CD4-positive, alpha-beta T cell (primary cell): ENCODE measurements around the gene RASSF8. TPM values are rescaled to one million over a fixed set of nuclear protein-coding genes. Genes with fewer than 3 reads are reported as not detected.

Experiments used
- ATAC-seq: fragments of 200-7000 bp; cut with Tn5 transposase; one replicate; pipeline ENCODE4 v1.10.0; 2022; ENCODE audit warnings: mild to moderate bottlenecking; ENCODE audit not compliant: poor library complexity
- CTCF ChIA-PET: fragments of 350-600 bp; sonication (Branson Sonifier 250); formaldehyde crosslinking; loops from one replicate; lab custom pipeline; 2021; ENCODE audit warnings: antibody characterized with exemption, inconsistent platforms; lab: Charles Lee
- POLR2A ChIA-PET: fragments of 350-600 bp; sonication (Branson Sonifier 250); formaldehyde crosslinking; loops from one replicate; lab custom pipeline; 2021; ENCODE audit warnings: antibody characterized with exemption, inconsistent platforms; lab: Charles Lee
- DNase-seq, 14 experiments: peaks; one replicate each; pipeline ENCODE4 v3.0.0-alpha.2; 2013 to 2020; ENCODE audit warnings: mixed read lengths in 2 of 14
- H3K27ac ChIP-seq, 2 donors: one replicate each; pipeline versions ENCODE4 v1.5.1 to v1.7.0; 2013; ENCODE audit warnings: low read length in 2 of 2, low read depth in 1 of 2, mild to moderate bottlenecking in 1 of 2
- H3K27me3 ChIP-seq, 2 experiments: 1 replicate in 1 of 2; 2 replicates in 1 of 2; pipeline versions ENCODE4 v1.6.1 to v1.7.0; 2013; ENCODE audit warnings: low read length in 2 of 2, control low read depth in 1 of 2, mild to moderate bottlenecking in 1 of 2, moderate library complexity in 1 of 2; ENCODE audit not compliant: insufficient read depth in 2 of 2, control insufficient read depth in 1 of 2
- H3K36me3 ChIP-seq: one replicate; pipeline ENCODE4 v1.6.1; 2013; ENCODE audit warnings: low read length, control low read depth; ENCODE audit not compliant: insufficient read depth
- H3K4me1 ChIP-seq: one replicate; pipeline ENCODE4 v1.6.1; 2013; ENCODE audit warnings: low read length, control low read depth; ENCODE audit not compliant: insufficient read depth
- H3K4me3 ChIP-seq: one replicate; pipeline ENCODE4 v1.5.1; 2013; ENCODE audit warnings: mild to moderate bottlenecking, low read length, moderate library complexity
- H3K9me3 ChIP-seq, 2 experiments: 1 replicate in 1 of 2; 2 replicates in 1 of 2; pipeline versions ENCODE4 v1.6.1 to v1.7.0; 2013; ENCODE audit warnings: low read length in 2 of 2, mild to moderate bottlenecking in 2 of 2, control low read depth in 1 of 2, moderate library complexity in 1 of 2; ENCODE audit not compliant: control insufficient read depth in 1 of 2, insufficient read depth in 1 of 2
- H3K27ac Mint-ChIP-seq: one replicate; pipeline ENCODE4 v1.8.0; 2020; ENCODE audit warnings: mixed read lengths
- H3K27me3 Mint-ChIP-seq: one replicate; pipeline ENCODE4 v1.8.0; 2021; ENCODE audit warnings: mixed read lengths
- H3K36me3 Mint-ChIP-seq: one replicate; pipeline ENCODE4 v1.8.0; 2021; ENCODE audit warnings: low read depth, mixed read lengths
- H3K4me1 Mint-ChIP-seq: one replicate; pipeline ENCODE4 v1.8.0; 2021; ENCODE audit warnings: low read depth, mixed read lengths
- H3K4me3 Mint-ChIP-seq: one replicate; pipeline ENCODE4 v1.8.0; 2020; ENCODE audit warnings: mild to moderate bottlenecking, mixed read lengths
- H3K9me3 Mint-ChIP-seq: one replicate; pipeline ENCODE4 v1.8.0; 2020; ENCODE audit warnings: mixed read lengths
- intact Hi-C, 2 experiments: fragments of 100-400 bp; cut with DNase I in 1 of 2; cut with micrococcal nuclease in 1 of 2; formaldehyde crosslinking; loops; one replicate each; pipeline versions ENCODE4 v1.15.1 to v1.9.0; 2023 to 2025; cut with DNase I, micrococcal nuclease
- total RNA-seq, 174 experiments: library from RNA in 2 of 174; stranded (reverse) in 2 of 174; gene quantifications; one replicate each; pipeline ENCODE4 v1.2.3 and lab custom pipeline; 2021 to 2026
- TF ChIP-seq, protein P1 (sequence below): fragments of 200-600 bp; IDR thresholded peaks from one replicate; pipeline ENCODE4 v1.8.0; 2022; ENCODE audit warnings: antibody characterized with exemption, mild to moderate bottlenecking

Gene RASSF8
- total RNA-seq, 2 experiments from 2014 or later = 0.71 to 1.4 TPM

- Histone ChIP-seq H3K36me3 (no peaks in the 10 kb centered on the region), H3K27me3 (no peaks in the 10 kb centered on the region), H3K27ac (no peak overlapping the region), H3K9me3 (no peaks in the 10 kb centered on the region), H3K4me3 (no peak overlapping the region), H3K4me1 (no peaks in the 10 kb centered on the region)
- Mint-ChIP-seq H3K36me3 (no peaks in the 10 kb centered on the region), H3K27ac (no peak overlapping the region), H3K27me3 (no peaks in the 10 kb centered on the region), H3K4me3 (no peak overlapping the region), H3K9me3 (no peaks in the 10 kb centered on the region), H3K4me1 (no peaks in the 10 kb centered on the region)
- ATAC-seq (no peak), DNase-seq (no peak)
- intact Hi-C loops = no loop called here
- TF ChIP-seq, protein P1, sequence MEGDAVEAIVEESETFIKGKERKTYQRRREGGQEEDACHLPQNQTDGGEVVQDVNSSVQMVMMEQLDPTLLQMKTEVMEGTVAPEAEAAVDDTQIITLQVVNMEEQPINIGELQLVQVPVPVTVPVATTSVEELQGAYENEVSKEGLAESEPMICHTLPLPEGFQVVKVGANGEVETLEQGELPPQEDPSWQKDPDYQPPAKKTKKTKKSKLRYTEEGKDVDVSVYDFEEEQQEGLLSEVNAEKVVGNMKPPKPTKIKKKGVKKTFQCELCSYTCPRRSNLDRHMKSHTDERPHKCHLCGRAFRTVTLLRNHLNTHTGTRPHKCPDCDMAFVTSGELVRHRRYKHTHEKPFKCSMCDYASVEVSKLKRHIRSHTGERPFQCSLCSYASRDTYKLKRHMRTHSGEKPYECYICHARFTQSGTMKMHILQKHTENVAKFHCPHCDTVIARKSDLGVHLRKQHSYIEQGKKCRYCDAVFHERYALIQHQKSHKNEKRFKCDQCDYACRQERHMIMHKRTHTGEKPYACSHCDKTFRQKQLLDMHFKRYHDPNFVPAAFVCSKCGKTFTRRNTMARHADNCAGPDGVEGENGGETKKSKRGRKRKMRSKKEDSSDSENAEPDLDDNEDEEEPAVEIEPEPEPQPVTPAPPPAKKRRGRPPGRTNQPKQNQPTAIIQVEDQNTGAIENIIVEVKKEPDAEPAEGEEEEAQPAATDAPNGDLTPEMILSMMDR = no peak
- CTCF ChIA-PET = no interaction called here
- POLR2A ChIA-PET = no interaction called here
Observed at GRCh38 chr12:25986180-25986579, 27.7 kb downstream of the RASSF8 start.

- ATAC-seq = no peak
Observed at GRCh38 chr12:25988505-25988904, 30.0 kb downstream of the RASSF8 start.

GRCh38 chr12:25990495-25990894 is 32.0 kb downstream of the RASSF8 start:
- intact Hi-C loops = no loop called here
- H3K36me3 Mint-ChIP-seq = no peaks in the 10 kb centered on the region
- no peaks in the 10 kb centered on the region for H3K4me1 Mint-ChIP-seq
- no peak overlapping the region for H3K27ac Mint-ChIP-seq
- TF ChIP-seq, protein P1 = no peak
- no peak for ATAC-seq
- no peaks in the 10 kb centered on the region for H3K9me3 Mint-ChIP-seq
- H3K4me3 Mint-ChIP-seq = no peak overlapping the region
- H3K27me3 ChIP-seq = no peaks in the 10 kb centered on the region
- no peaks in the 10 kb centered on the region for H3K36me3 ChIP-seq
- H3K27ac ChIP-seq = no peak overlapping the region
- POLR2A ChIA-PET = no interaction called here
- no peak overlapping the region for H3K4me3 ChIP-seq
- H3K4me1 ChIP-seq = no peaks in the 10 kb centered on the region
- H3K27me3 Mint-ChIP-seq = no peaks in the 10 kb centered on the region
- DNase-seq = no peak
- CTCF ChIA-PET = no interaction called here
- no peaks in the 10 kb centered on the region for H3K9me3 ChIP-seq

More at GRCh38 chr12:25988505-25988904, 30.0 kb downstream of the RASSF8 start:
- H3K4me1 ChIP-seq = no peaks in the 10 kb centered on the region
- CTCF ChIA-PET = interaction anchor here (1.2 kb wide), 1 partner anchor 9 kb away, joined by 4 read pairs; no protein-coding TSS in a partner anchor
- Mint-ChIP-seq H3K27ac (no peak overlapping the region), H3K4me3 (no peak overlapping the region), H3K27me3 (no peaks in the 10 kb centered on the region), H3K4me1 (no peaks in the 10 kb centered on the region), H3K36me3 (no peaks in the 10 kb centered on the region), H3K9me3 (no peaks in the 10 kb centered on the region)
- H3K4me3 ChIP-seq = no peak overlapping the region
- TF ChIP-seq, protein P1 = no peak
- POLR2A ChIA-PET = no interaction called here
- intact Hi-C loops = no loop called here
- no peak for DNase-seq
- H3K36me3 ChIP-seq = no peaks in the 10 kb centered on the region
- no peaks in the 10 kb centered on the region for H3K27me3 ChIP-seq
- no peak overlapping the region for H3K27ac ChIP-seq
- H3K9me3 ChIP-seq = no peaks in the 10 kb centered on the region
